Measurements from ENCODE around the gene CAPZB.

The CAPZB gene

DNA sequence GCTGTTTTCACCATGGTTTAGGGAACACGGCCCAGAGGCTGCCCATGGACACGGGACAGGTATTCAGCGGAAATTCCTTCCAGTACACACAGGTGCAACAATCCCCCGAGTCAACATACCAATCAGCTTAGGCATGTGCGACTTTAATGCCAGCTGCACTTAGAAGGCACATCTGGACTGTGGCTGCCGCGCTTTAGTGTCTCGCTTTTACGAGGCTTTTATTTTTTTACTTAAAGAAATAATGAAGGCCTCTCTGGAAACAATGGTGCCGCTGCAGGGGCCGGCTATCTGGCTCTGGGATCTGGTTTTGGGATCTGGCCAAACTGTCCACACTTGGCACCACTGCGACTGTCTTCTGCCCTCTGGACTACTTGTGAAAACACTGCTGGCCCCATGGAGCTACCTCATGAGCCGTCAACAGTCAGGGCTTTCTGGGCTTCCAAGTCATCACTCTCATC is 117.7 kb downstream of the CAPZB start:
- DNase-seq (ENCODE audit: low read depth): no peak

DNA sequence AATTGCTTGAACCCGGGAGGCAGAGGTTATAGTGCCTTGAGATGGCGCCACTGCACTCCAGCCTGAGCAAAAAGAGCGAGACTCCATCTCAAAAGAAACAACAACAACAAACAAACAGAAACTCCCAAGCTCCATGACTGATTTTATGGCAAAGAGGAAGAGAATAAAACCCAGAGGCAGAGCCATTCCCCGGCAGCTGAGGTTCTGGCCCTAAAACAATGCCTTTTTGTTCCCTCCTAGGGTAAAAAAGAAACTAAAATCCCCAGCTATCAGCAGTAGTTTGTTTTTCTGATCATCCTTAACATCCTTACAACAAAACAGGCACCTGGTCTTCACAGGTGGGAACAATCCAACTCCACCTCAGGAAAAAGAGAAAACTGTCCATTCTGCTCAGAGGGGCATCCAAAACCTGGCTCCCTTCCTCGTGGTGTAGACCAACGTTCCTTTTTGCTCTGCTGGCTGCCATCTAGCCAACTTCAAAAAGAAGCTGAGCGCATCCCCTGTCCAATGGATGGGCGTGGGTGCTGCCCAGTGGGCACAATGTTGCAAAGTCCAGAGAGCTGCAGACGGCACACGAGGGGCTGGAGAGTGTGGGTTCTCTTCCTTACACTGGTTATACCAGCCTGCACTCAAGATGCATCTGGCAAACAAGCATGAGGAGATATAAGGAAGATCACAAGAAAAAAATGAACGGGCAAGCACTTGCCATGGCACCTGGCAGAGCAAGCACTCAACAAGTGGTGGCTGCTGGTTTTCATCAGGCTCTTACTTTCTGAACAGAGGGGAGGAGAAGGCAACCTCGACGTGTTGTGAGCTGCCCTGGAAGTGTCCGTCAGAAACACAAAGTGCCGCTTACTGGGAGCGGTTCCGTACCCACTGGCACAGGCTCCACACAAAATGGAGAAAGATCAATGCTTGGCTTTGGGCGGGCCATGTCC is 118.5 kb downstream of the CAPZB start:
- DNase-seq (ENCODE audit: low read depth): no peak

DNA sequence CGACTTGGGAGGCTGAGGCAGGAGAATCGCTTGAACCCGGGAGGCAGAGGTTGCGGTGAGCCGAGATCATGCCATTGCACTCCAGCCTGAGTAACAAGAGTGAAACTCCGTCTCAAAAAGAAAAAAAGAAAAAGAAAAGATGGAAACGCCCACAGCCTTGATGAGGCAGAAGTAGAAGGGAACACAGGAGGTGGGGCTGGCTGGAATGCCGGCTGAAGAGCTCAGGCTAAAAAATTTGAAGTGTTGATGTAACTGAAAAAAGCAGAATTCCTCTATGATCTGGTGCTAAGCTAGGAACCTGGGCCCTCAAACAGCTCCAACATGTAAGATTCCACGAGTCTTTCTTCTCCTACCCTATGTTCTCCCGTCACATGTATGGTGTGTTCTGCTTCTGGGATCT is 119.6 kb downstream of the CAPZB start:
- no peak for DNase-seq (ENCODE audit: low read depth)

DNA sequence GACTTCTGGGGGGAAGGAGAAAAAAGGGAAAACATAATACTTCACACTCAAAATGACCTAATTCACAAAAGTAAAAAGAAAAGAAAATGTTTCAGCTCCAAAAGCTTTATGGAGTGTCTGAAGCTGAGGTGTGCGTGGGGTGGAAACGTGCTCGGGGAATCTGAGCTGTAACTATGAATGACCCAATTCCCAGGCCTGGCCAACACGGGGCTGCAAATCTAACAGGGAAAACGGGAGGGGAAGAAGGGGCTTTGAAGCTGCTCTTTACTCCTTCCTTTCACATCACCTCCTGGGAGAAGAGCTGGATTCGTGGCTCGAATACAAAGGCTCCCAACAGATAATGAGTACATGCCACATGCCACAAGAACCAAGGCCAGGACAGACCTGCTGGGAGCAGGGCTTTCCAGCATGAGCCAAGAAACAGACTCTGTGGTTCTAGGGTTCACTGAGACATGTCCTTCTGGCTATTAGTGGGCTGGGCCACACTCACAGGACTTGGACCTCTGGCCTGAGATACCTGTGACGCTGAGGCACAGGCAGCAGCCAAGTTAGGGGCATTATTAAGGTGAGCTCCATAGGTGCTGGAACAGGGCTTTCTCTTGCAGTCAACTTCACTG is 121.7 kb downstream of the CAPZB start:
- no peak for DNase-seq (ENCODE audit: low read depth)

DNA sequence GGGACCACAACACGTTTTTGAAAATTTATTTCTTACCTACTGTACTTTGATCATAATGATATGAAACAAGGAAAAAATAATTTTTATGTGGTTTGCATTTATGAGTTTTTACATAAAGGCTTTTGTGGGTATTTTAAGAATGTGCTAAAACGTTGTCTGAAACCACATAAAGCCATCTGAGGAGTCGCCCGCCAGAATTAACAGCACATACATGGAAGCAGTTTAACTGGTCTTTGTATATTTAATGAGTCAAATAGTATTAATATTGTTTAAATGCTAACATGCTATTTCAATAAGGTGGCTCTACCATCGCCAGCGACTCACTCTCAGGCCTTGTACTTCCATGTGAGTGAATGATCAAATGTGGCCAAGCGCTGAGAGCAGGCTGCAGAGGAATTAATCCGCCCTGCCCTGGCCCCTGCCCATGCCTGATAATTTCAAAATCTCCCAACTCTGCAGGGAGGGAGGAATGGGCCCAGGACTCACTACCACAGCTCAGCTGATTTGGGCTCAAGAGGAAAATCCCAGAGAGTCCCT is 123.7 kb downstream of the CAPZB start:
- no peak for DNase-seq (ENCODE audit: low read depth)

DNA sequence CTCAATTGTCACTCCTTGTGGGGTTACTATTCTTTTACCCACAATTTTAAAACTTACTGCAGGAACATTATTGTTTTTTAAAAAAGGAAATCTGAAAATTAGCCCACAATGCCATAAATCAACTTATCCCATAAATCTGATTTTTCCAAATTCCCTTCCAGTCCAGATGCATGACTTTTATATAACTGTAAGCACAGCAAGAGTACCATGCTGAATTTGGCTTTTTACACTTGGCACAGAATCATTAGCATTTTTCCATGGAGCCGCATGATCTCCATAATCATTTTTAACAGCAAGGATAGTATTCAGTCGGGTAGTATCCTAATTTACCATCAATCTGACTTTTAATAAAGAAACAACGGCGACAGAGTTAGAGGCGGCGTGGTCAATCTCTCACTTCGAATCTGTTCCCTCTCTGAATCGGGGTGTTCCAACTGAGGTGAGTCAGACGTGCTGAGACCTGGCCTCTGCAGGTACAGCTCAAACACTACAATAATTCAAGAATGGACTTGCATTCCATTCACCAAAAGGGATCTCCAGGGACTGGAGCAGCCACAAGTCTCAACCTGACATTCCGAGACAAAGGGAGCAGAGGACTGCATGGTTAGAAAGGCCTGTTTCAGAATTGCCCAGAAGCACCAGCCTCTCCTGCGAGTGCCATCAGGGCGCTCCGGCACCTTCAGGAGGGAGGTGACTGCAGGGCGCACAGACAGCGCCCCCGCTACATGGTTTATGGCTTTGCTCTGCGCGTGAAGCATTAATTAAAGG is 124.3 kb downstream of the CAPZB start:
- DNase-seq (ENCODE audit: low read depth): no peak

DNA sequence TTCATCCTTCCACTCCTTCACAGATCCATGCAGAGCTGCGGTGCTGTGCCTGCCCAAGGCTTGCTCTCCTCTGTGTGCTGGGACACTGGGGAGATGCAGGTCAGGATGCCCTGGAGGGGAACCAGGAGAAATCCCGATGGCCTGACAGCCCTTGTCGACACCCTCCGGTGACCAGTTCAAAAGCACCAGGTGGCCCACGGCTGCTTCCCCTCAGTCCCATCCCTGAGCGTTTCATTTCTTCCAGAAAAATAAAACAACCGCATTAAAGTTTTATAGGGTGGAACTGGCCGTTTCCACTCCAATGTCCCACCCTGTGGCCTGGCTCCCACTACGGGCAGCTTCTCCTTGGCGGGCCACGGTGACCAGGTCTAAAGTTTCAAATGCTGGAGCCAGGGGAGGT is 124.9 kb downstream of the CAPZB start:
- DNase-seq (ENCODE audit: low read depth): no peak

DNA sequence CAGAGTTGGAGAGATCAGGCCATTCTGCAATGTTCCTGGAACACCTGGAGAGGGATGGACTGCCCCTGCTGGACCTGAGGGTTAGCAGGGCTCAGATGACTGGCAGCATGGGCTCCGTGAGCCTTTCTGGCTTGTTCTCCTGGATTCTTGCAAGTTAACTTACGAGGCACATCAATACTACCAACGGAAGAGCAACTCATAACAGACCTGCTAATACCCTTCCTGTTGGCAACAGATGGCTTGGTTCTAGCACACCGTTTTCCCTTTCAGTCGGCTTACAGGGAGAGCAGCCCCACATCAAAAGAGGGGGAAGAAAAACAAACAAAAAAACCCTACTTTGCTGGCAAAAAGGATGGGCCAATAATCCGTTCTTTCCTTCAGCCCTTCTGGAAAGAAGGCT is 125.3 kb downstream of the CAPZB start:
- no peak for DNase-seq (ENCODE audit: low read depth)

DNA sequence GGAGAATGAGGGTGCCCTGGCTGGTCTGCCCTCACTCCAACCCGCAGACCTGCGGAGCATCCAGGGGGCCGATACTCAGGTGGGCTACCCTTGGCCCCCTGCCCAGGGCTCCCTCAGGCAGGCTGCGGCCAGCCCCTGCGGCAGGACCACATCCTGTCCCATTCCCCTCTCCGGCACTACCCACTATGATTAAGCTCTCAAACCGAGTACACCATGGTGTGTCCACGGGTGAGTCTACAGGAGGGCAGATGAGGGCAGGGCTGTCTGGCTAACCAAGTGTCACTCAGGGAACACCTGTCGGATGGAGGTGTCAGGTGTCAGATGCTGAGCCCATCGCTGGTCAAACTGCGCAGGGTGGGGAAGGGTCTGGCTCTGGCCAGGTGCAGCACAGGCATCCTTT is 126.0 kb downstream of the CAPZB start:
- no peak for DNase-seq (ENCODE audit: low read depth)

DNA sequence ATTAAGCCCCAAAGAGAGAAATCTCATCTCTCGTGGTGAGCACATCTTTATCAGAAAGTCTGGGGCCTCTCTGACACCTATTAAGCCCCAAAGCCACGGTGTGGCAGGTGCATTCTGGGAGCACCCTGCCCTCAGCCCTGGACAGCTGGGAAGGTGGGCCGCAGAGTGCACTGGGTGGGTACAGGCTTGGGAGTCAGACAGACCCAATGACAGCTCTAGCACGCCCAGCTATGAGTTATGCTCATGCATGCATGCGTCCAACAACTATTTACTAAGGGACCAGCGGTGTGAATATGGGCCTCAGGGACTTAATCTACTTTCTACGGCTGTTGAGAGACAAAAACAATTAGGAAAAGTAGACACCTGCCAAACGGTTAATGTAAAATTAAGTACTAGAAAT is 126.6 kb downstream of the CAPZB start:
- no peak for DNase-seq (ENCODE audit: low read depth)

DNA sequence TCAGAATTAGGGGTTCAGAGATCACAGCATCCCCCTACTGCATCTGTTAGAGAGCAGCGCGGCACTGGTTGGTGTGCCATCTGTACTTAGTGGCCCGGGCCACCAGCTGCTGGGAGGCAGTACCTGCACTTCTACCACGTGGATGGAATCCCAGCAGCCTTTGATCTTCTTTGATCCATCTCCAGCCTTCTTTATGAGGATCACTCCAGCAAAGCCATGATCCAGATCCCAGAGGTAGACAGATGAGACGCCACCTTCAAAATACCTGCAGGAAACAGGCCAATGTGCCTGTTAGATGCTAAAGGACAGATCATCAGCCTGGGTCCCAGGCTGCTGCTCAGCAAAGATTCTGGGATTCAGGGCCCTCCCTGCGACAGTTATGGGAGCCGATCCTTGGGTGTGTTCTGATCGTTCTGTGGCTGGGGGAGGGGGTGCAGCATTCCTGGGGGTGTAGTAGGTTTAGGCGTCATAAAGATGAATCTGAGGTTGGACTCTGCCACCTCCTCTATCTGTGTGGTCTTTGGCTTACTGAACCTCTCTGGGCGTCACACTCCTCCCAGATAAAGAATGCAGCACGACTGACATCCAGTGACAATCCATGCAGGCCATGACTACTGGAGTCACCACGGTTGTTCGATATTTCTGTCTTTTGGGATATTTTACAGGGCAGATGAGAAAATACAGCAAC is 127.9 kb downstream of the CAPZB start:
- no peak for DNase-seq (ENCODE audit: low read depth)

DNA sequence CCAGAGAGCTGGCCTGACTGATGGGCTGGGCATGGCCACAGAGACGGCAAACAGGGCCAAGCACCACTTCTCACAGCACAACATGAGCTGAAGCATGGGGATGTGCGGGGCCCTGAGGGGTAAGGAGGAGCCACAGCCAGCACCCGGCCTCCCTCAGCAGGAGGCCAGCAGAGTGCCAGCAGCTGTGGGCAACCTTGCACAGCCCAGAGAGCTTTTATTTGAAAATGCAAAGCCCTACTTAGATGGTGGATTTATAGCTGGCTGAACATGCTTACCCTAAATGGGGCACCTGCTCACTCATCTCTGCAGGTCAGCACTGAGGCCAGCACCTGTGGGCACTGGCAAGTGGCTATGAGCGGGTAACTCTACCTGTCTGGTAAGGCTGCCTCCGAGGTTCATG is 129.1 kb downstream of the CAPZB start:
- DNase-seq (ENCODE audit: low read depth): no peak

DNA sequence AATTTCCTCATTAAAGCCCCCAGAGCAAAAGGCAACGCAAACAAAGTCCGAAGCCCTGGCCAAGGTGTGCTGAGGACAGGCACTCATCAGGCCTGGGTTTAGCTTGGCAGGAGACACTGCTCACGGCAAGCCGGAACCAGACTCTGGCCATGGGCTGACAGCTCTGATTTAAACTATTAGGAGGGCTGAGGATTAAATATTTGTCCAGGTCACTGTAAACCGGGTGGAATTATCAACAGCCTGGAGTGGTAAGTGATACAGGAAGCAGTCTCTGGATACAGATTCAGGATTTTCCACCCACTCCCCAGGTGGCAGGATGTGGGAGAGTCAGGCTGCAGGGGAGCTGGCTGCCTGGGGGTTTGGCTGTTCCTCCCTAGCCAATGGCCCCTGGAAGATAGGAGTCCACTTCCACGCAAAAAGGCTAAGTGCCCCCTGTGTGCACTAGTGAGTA is 130.8 kb downstream of the CAPZB start:
- no peak for DNase-seq (ENCODE audit: low read depth)

DNA sequence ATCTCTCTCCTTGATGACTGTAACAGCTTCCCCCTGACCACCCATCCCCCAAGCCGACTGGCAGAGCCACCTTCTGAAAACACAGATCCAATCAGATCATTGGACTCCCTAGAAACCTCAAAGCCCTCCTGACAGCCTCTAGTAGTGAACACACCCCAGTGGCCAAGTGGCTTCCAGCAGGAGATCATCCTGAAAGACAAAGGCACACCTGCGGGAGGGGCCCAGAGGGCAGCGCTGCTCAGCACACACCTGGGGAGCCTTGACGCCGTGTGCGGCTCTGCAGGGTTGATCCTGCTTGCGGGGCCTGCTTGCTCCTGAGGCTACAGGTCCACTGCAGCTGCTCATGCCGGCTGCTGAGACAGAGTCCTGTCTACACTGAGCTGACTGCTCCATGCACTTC is 131.7 kb downstream of the CAPZB start:
- DNase-seq (ENCODE audit: low read depth): no peak

DNA sequence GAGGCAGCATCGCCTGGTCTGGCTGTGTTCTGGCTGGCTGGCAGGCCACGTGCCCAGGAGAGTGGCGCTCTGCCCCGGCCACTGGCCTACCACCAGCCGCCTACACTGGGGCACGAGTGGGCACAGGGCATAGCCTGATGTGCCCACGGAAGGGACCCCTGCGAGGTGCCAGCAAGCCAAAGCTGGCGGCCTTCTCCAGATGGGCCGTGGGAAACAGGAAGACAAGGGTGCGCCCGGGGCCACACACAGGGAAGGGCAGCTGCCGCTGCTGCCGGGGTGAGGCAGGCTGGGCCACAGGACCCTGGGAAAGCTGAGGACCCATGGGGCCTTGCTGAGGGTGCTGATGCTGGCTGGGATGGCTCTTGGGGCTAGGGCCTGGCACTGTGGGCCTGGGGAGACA is 132.5 kb downstream of the CAPZB start:
- no peak for DNase-seq (ENCODE audit: low read depth)

DNA sequence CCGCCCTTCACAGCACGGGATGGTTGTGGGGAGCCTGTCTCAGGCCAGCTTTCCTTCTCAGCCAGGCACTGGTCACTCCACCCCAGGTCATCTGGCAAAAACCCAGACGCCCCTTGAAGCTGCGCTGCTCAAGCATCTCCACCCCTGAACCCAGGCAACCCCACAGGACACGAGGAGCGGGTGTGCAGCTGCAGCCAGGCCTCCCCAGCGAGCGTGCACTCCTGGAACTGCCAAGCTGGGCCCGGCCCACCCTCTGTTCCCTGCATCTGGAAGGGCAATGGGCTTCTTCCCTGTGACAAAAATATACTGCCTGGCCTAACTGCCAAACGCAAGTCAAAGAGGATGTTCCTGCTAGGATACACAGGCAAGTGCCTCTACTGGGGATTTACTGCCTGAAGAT is 133.5 kb downstream of the CAPZB start:
- no peak for DNase-seq (ENCODE audit: low read depth)

DNA sequence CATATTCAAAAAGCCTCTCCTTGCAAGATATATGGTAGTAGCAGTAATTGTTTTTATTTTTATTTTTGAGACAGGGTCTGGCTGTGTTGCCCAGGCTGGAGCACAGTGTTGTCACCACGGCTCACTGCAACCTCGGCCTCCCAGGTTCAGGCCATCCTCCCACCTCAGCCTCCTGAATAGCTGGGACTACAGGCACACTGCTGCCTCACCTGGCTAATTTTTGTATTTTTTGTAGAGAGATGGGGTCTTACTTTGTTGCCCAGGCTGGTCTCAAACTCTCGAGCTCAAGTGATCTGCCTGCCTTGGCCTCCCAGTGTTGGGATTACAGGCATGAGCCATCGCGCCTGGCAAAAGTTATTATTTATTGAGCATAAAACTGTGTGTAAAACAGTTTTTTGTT is 134.8 kb downstream of the CAPZB start:
- no peak for DNase-seq (ENCODE audit: low read depth)

DNA sequence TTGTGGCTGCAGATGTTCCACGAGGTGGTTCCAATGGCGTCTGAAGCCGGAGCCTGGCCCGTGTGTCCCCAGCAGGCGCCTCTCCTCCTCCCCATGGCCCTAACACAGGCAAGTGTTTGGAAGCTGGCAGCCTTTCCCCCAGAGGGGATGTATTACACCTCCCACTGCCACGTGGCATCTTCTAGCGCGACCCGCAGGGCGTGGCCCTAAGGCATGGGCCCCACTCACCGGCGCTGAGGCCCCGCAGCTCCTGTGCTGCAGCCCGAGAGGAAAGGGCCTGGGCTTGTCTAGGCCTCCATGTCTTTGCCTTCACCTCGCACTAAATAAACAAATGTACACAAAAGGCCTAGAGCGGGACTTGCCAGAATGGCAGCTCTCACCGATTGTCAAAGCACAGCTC is 135.3 kb downstream of the CAPZB start:
- no peak for DNase-seq (ENCODE audit: low read depth)

DNA sequence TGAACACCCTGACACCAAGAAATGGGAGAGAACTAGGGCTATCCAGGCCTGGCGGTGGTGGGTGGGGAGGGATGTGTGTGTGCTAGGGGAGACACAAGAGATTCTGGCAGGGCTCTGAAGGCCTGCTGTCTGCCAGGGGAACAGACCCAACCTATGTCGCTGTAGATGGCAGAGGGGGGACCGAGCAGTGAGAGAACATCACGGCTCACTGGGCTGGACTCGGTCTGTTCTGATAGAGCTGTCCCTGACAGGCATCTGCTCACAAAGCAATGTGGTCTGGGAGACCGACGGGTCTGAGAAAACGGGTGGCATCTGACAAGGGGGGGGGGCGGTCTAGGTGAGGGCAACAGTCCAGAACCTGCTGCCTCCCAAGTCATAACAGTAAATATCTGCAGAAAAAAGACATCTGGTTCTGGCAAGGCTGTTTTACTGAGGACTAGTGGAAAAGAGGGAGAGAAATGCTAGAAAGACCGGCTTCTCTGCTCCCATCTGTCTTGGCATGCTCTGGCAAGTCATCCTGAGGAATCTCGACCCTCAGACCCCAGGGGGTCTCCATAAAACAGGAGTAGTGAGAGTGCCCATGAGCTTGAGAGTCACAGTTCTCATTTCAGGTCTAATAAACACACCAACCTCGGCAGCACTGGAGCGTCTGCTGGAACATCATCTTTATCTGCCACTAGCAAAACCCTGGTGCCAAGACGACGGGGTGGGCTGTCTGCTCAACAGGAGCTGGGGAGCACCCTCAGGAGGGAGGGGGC is 136.7 kb downstream of the CAPZB start:
- DNase-seq (ENCODE audit: low read depth): no peak

DNA sequence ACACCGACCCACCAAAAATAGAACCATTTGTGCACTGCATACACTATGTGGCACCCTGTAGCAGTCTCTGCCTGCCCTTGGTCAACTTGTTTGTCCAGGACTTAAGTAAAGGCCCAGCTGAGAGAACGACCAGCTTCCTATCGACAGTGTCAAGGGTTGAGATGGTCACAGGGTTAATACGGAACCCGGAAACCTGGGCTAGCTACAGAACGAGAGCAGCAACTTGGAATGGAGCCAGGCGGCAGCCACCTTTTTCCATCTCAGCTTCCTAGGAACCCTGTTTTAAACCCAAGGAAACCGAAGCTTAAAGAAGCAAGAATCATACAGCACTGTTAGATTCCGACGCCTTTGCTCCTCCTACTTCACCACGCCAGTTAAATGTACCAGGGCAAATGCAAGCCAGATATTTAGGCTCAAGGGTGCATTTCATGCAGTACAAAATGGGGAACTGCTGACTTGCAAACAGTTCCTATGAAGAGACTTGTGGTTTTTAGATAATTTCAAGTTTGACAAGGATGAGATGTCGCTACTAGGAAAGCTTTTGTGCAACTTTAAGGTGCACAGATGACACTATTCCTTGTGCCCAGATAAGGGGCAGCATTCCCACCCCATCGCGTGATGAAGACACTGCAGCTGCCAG is 137.7 kb downstream of the CAPZB start:
- DNase-seq (ENCODE audit: low read depth): no peak

DNA sequence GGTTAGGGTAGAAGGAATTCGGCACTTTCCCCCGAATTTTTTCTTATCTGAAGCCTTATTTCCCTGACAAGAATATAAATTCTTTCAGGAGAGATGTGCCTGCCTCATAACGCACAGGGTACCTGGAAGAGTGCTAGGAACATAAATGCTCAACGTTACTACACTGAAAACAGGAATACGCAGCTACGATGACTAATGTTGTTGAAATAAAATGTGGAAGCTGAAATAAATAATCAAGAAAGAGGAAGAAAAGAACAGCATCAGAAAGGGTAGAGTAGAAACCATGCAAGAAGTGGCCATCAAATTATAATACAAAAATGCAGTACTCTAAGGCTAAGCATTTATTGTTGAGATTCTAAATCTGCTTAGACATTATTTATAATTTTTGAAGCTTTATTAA is 139.3 kb downstream of the CAPZB start:
- no peak for DNase-seq (ENCODE audit: low read depth)

All from GM04503 (cell line).